Measurements from ENCODE around the gene HK2.

GRCh38 chr2:74873012-74873665, 39.2 kb downstream of the HK2 start:
- no peak for TF ChIP-seq CTCF (IDR thresholded peaks at IDR 0.05)
- no peak for TF ChIP-seq POLR2AphosphoS5 (IDR thresholded peaks at IDR 0.05)
